Measurements from ENCODE around the gene MICA. TPM values are rescaled to one million over a fixed set of nuclear protein-coding genes. Genes with fewer than 3 reads are reported as not detected.
A peak's percentile ranks its signal among the peaks of the same experiment; 100 is the strongest.

The MICA gene
- total RNA-seq, 1 donor from 2014 or later: 33.1 TPM

- DNase-seq: no peak
- H3K27me3 ChIP-seq (ENCODE audit: low read depth): no peaks in the 10 kb centered on the region
- no peak for TF ChIP-seq CTCF (IDR thresholded peaks at IDR 0.05)
- H3K4me3 ChIP-seq: no peak overlapping the region
- peaks cover 35% of the 10 kb centered on the region for H3K36me3 ChIP-seq
- ATAC-seq: no peak
- H3K27ac ChIP-seq: no peak overlapping the region
- intact Hi-C loops (cut with DNase I): no loop called here
- no peaks in the 10 kb centered on the region for H3K4me1 ChIP-seq
- H3K9me3 ChIP-seq: no peaks in the 10 kb centered on the region
Observed at GRCh38 chr6:31418251-31418650, 14.9 kb downstream of the MICA start.

GRCh38 chr6:31419842-31420241, 16.4 kb downstream of the MICA start:
- Histone ChIP-seq H3K4me1 (no peaks in the 10 kb centered on the region), H3K4me3 (no peak overlapping the region), H3K9me3 (no peaks in the 10 kb centered on the region), H3K36me3 (peaks cover 19% of the 10 kb centered on the region), H3K27me3 (ENCODE audit: low read depth) (no peaks in the 10 kb centered on the region), H3K27ac (no peak overlapping the region)
- ATAC-seq (no peak), DNase-seq (no peak)
- no peak for TF ChIP-seq CTCF (IDR thresholded peaks at IDR 0.05)
- intact Hi-C loops (cut with DNase I): no loop called here

DNA sequence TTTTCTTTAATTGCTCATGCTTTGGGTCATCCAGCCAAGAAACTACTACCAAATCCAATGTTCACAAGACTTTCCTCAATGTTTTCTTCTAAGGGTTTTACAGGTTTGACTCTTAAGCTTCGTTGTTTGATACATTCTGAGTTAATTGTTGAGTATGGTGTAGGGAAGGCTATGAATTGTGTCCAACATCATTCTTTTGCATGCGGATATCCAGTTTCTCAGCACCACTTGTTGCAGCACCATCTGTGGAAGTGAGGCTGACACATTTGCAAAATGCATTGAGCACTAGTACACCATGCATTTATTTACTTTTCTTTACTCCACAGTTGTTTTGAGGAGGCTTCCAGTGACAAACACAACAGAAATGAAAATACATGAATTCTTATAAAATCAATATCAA, 17.2 kb downstream of the MICA start:
- DNase-seq (no peak), ATAC-seq (no peak)
- Histone ChIP-seq H3K36me3 (peaks cover 12% of the 10 kb centered on the region), H3K4me3 (no peak overlapping the region), H3K27me3 (ENCODE audit: low read depth) (no peaks in the 10 kb centered on the region), H3K9me3 (no peaks in the 10 kb centered on the region), H3K4me1 (no peaks in the 10 kb centered on the region), H3K27ac (no peak overlapping the region)
- no peak for TF ChIP-seq CTCF (IDR thresholded peaks at IDR 0.05)
- intact Hi-C loops (cut with DNase I): no loop called here

- Histone ChIP-seq H3K4me1 (no peaks in the 10 kb centered on the region), H3K4me3 (no peak overlapping the region), H3K36me3 (no peaks in the 10 kb centered on the region), H3K9me3 (no peaks in the 10 kb centered on the region), H3K27ac (no peak overlapping the region), H3K27me3 (ENCODE audit: low read depth) (no peaks in the 10 kb centered on the region)
- no peak for ATAC-seq
- TF ChIP-seq CTCF (IDR thresholded peaks at IDR 0.05): no peak
- intact Hi-C loops (cut with DNase I): no loop called here
- no peak for DNase-seq
Observed at GRCh38 chr6:31422587-31422986, 19.2 kb downstream of the MICA start.

DNA sequence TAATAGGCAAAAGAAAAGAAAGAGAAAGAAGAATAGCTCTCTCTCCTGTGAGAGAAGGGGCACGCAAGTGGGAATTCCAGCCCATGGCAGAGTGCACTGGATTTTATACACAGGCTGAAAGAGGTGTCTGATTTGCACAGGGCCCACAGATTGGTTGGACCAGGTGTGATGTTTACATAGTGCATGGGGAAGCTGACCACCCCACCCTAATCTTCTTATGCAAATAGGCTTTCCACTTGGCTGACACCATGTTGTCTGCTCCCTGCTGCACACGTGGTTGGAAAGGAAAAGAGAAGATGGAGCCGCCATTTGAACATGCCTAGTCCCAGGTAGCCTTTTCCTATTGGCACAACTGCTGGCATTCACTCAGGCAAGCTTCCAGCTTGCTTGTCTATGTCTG, 20.2 kb downstream of the MICA start:
- Histone ChIP-seq H3K27ac (no peak overlapping the region), H3K4me3 (no peak overlapping the region), H3K27me3 (ENCODE audit: low read depth) (no peaks in the 10 kb centered on the region), H3K36me3 (no peaks in the 10 kb centered on the region), H3K9me3 (no peaks in the 10 kb centered on the region), H3K4me1 (no peaks in the 10 kb centered on the region)
- peak in 1 of 2 donors; percentile 36 for ATAC-seq
- intact Hi-C loops (cut with DNase I): no loop called here
- DNase-seq: no peak
- TF ChIP-seq CTCF (IDR thresholded peaks at IDR 0.05): no peak
